GM21390 (cell line): Measurements from ENCODE around the gene RASGRP1.
A peak's percentile ranks its signal among the peaks of the same experiment; 100 is the strongest.

ENCODE experiments used
- ATAC-seq: cut with Tn5 transposase; IDR thresholded peaks from one replicate; pipeline ENCODE4 v1.9.1; 2021; ENCODE audit not compliant: unreplicated experiment

The RASGRP1 gene

GRCh38 chr15:38508647-38509046 lies 56.0 kb downstream of the RASGRP1 start:
- peak; percentile 68 for ATAC-seq

- no peak for ATAC-seq
Observed at GRCh38 chr15:38507570-38507969, 57.0 kb downstream of the RASGRP1 start.

- no peak for ATAC-seq
Observed at GRCh38 chr15:38506997-38507396, 57.6 kb downstream of the RASGRP1 start.

- ATAC-seq, result no peak
Observed at GRCh38 chr15:38504680-38505467, 59.7 kb downstream of the RASGRP1 start.

GRCh38 chr15:38503496-38503895 lies 61.1 kb downstream of the RASGRP1 start:
- ATAC-seq, result no peak

- ATAC-seq, result no peak
Observed at GRCh38 chr15:38499651-38500050, 65.0 kb downstream of the RASGRP1 start.

- ATAC-seq, result no peak
Observed at GRCh38 chr15:38496151-38496550, 68.5 kb downstream of the RASGRP1 start.

- no peak for ATAC-seq
Observed at GRCh38 chr15:38490242-38490922, 74.2 kb downstream of the RASGRP1 start.

GRCh38 chr15:38487378-38487777 lies 77.2 kb downstream of the RASGRP1 start:
- ATAC-seq, result no peak

GRCh38 chr15:38486936-38487335 lies 77.7 kb downstream of the RASGRP1 start:
- ATAC-seq, result no peak

GRCh38 chr15:38482572-38482971 lies 82.0 kb downstream of the RASGRP1 start:
- ATAC-seq, result no peak

- no peak for ATAC-seq
Observed at GRCh38 chr15:38481761-38482160, 82.9 kb downstream of the RASGRP1 start.

GRCh38 chr15:38481113-38481512 lies 83.5 kb downstream of the RASGRP1 start:
- ATAC-seq, result no peak

- ATAC-seq, result no peak
Observed at GRCh38 chr15:38479756-38480155, 84.9 kb downstream of the RASGRP1 start.

- ATAC-seq, result no peak
Observed at GRCh38 chr15:38479266-38479665, 85.3 kb downstream of the RASGRP1 start.

GRCh38 chr15:38477637-38478036 lies 87.0 kb downstream of the RASGRP1 start:
- ATAC-seq, result no peak

- ATAC-seq, result no peak
Observed at GRCh38 chr15:38476120-38476519, 88.5 kb downstream of the RASGRP1 start.

GRCh38 chr15:38475361-38475760 lies 89.3 kb downstream of the RASGRP1 start:
- ATAC-seq, result no peak

- ATAC-seq, result peak; percentile 93
Observed at GRCh38 chr15:38474155-38474757, 90.4 kb downstream of the RASGRP1 start.

GRCh38 chr15:38471974-38472373 lies 92.6 kb downstream of the RASGRP1 start:
- ATAC-seq, result no peak

- no peak for ATAC-seq
Observed at GRCh38 chr15:38470816-38471215, 93.8 kb downstream of the RASGRP1 start.

GRCh38 chr15:38464675-38465074 lies 99.9 kb downstream of the RASGRP1 start:
- no peak for ATAC-seq
